H1 (cell line): Measurements from ENCODE around the gene LDLRAD4. TPM values are rescaled to one million over a fixed set of nuclear protein-coding genes. Genes with fewer than 3 reads are reported as not detected.

ENCODE experiments used
- CTCF ChIA-PET: fragments of 300-600 bp; sonication (Branson Sonifier 250); formaldehyde crosslinking; loops from one replicate; lab custom pipeline; 2021; ENCODE audit not compliant: partially characterized antibody; lab: Charles Lee
- POLR2A ChIA-PET: fragments of 300-600 bp; sonication (Branson Sonifier 250); formaldehyde crosslinking; loops from one replicate; lab custom pipeline; 2021; ENCODE audit warnings: inconsistent platforms; ENCODE audit not compliant: partially characterized antibody; lab: Charles Lee
- DNase-seq, 2 experiments: peaks; one replicate each; pipeline versions ENCODE4 v3.0.0 to v3.0.0-alpha.2; 2010 to 2022; ENCODE audit warnings: low spot score in 2 of 2, low read depth in 1 of 2, mixed read lengths in 1 of 2
- FAIRE-seq: peaks from 2 replicates; lab custom pipeline; 2011; peaks lifted over from hg19 to GRCh38; lab: Jason Lieb, UNC
- H2AFZ ChIP-seq: 2 replicates; pipeline ENCODE4 v1.8.1; 2012; ENCODE audit warnings: low read length, inconsistent platforms
- H2AK5ac ChIP-seq: 2 replicates; pipeline ENCODE4 v1.6.1; 2013; ENCODE audit warnings: low read depth, low read length
- H2BK120ac ChIP-seq: replicated peaks from 2 replicates; pipeline ENCODE3; 2013; ENCODE audit warnings: low read depth, low read length, inconsistent platforms
- H2BK12ac ChIP-seq: 2 replicates; pipeline ENCODE4 v1.6.1; 2013; ENCODE audit warnings: low read depth, low read length
- H2BK15ac ChIP-seq: 2 replicates; pipeline ENCODE4 v1.6.1; 2013; ENCODE audit warnings: low read length
- H2BK20ac ChIP-seq: 2 replicates; pipeline ENCODE4 v1.6.1; 2013; ENCODE audit warnings: low read length
- H2BK5ac ChIP-seq: 2 replicates; pipeline ENCODE4 v1.6.1; 2013; ENCODE audit warnings: low read depth, low read length
- H3K14ac ChIP-seq: 2 replicates; pipeline ENCODE4 v1.6.1; 2013; ENCODE audit warnings: inconsistent platforms; ENCODE audit not compliant: insufficient read length
- H3K18ac ChIP-seq: 2 replicates; pipeline ENCODE4 v1.6.1; 2013; ENCODE audit warnings: low read length; ENCODE audit errors: extremely low read depth
- H3K23ac ChIP-seq: 2 replicates; pipeline ENCODE4 v1.6.1; 2013; ENCODE audit warnings: inconsistent platforms; ENCODE audit not compliant: insufficient read length
- H3K23me2 ChIP-seq: 2 replicates; pipeline ENCODE4 v1.6.1; 2013; ENCODE audit warnings: low read depth, low read length
- H3K27ac ChIP-seq: 2 replicates; pipeline ENCODE4 v1.6.1; 2011; ENCODE audit warnings: low read depth, low read length, inconsistent platforms
- H3K27me3 ChIP-seq, 4 experiments: replicated peaks in 1 of 4; 1 replicate in 1 of 4; 2 replicates in 3 of 4; pipeline versions ENCODE4 v1.6.1 to v1.8.1; 2011 to 2013; ENCODE audit warnings: low read length in 3 of 4, mild to moderate bottlenecking in 3 of 4, inconsistent platforms in 2 of 4, mixed read lengths in 2 of 4, moderate library complexity in 1 of 4; ENCODE audit not compliant: control insufficient read depth in 3 of 4, insufficient read depth in 3 of 4; ENCODE audit errors: extremely low read depth in 1 of 4
- H3K36me3 ChIP-seq, 4 experiments: 2 replicates each; pipeline versions ENCODE4 v1.6.1 to v1.8.1; 2011 to 2013; ENCODE audit warnings: mild to moderate bottlenecking in 4 of 4, low read length in 3 of 4, moderate library complexity in 2 of 4, control low read depth in 1 of 4, inconsistent platforms in 1 of 4; ENCODE audit not compliant: insufficient read depth in 4 of 4, control insufficient read depth in 2 of 4
- H3K4ac ChIP-seq: replicated peaks from 2 replicates; pipeline ENCODE3; 2013; ENCODE audit warnings: low read length, low read depth, mixed read lengths, inconsistent platforms; ENCODE audit not compliant: insufficient read length
- H3K4me1 ChIP-seq, 4 experiments: replicated peaks in 1 of 4; 1 replicate in 1 of 4; 2 replicates in 3 of 4; pipeline versions ENCODE4 v1.6.1 to v1.8.1; 2011 to 2013; ENCODE audit warnings: low read length in 3 of 4, inconsistent platforms in 2 of 4, mixed read lengths in 1 of 4; ENCODE audit not compliant: insufficient read depth in 4 of 4, control insufficient read depth in 3 of 4
- H3K4me2 ChIP-seq, 2 experiments: 2 replicates each; pipeline versions ENCODE4 v1.6.1 to v1.8.1; 2011 to 2013; ENCODE audit warnings: low read depth in 2 of 2, low read length in 2 of 2, control low read depth in 1 of 2, inconsistent platforms in 1 of 2, mild to moderate bottlenecking in 1 of 2; ENCODE audit not compliant: insufficient read depth in 1 of 2
- H3K4me3 ChIP-seq, 4 experiments: fragments of 200-600, 300-600 bp in 1 of 4; sonication (generic), shearing (Covaris generic), sonication (Bioruptor Twin) in 1 of 4; 2 replicates each; pipeline versions ENCODE4 v1.5.1 to v1.8.1; 2011 to 2016; ENCODE audit warnings: low read length in 4 of 4, low read depth in 3 of 4, control low read depth in 2 of 4, inconsistent platforms in 2 of 4, mild to moderate bottlenecking in 2 of 4, mixed read lengths in 1 of 4, moderate library complexity in 1 of 4; ENCODE audit not compliant: insufficient read depth in 2 of 4; ENCODE audit errors: extremely low read depth in 1 of 4
- H3K56ac ChIP-seq: replicated peaks from 2 replicates; pipeline ENCODE3; 2013; ENCODE audit warnings: low read depth, mild to moderate bottlenecking, mixed read lengths, low read length, inconsistent platforms; ENCODE audit not compliant: insufficient read length
- H3K79me1 ChIP-seq: 2 replicates; pipeline ENCODE4 v1.6.1; 2013; ENCODE audit warnings: low read depth, low read length, control low read depth
- H3K79me2 ChIP-seq, 2 experiments: 2 replicates each; pipeline versions ENCODE4 v1.6.1 to v1.8.1; 2012 to 2013; ENCODE audit warnings: low read length in 2 of 2, mild to moderate bottlenecking in 2 of 2, inconsistent platforms in 1 of 2; ENCODE audit not compliant: insufficient read depth in 2 of 2, control insufficient read depth in 1 of 2
- H3K9ac ChIP-seq, 4 experiments: replicated peaks in 1 of 4; 1 replicate in 1 of 4; 2 replicates in 3 of 4; pipeline versions ENCODE4 v1.6.1 to v1.8.1; 2011 to 2013; ENCODE audit warnings: low read depth in 3 of 4, low read length in 3 of 4, control low read depth in 2 of 4, mild to moderate bottlenecking in 2 of 4, moderate library complexity in 2 of 4, inconsistent platforms in 1 of 4; ENCODE audit errors: extremely low read depth in 1 of 4
- H3K9me3 ChIP-seq, 2 experiments: 2 replicates each; pipeline versions ENCODE4 v1.6.1 to v1.8.1; 2012 to 2013; ENCODE audit warnings: mild to moderate bottlenecking in 2 of 2, moderate library complexity in 2 of 2, control low read depth in 1 of 2, inconsistent platforms in 1 of 2, low read depth in 1 of 2, low read length in 1 of 2, mixed read lengths in 1 of 2; ENCODE audit not compliant: insufficient read depth in 2 of 2
- H4K20me1 ChIP-seq, 2 experiments: replicated peaks in 1 of 2; 2 replicates each; pipeline versions ENCODE3 to v1.8.1; 2011 to 2013; ENCODE audit warnings: inconsistent platforms in 2 of 2, low read length in 2 of 2, mild to moderate bottlenecking in 1 of 2; ENCODE audit not compliant: insufficient read depth in 2 of 2, control insufficient read depth in 1 of 2
- H4K5ac ChIP-seq: 2 replicates; pipeline ENCODE4 v1.6.1; 2013; ENCODE audit warnings: low read length, low read depth, mixed read lengths, inconsistent platforms; ENCODE audit not compliant: insufficient read length
- H4K8ac ChIP-seq: 2 replicates; pipeline ENCODE4 v1.8.0; 2013; ENCODE audit warnings: mild to moderate bottlenecking, moderate library complexity, low read length, inconsistent platforms; ENCODE audit not compliant: insufficient read depth; ENCODE audit errors: extremely low read depth
- H4K91ac ChIP-seq: replicated peaks from 2 replicates; pipeline ENCODE3; 2013; ENCODE audit warnings: low read length, mixed read lengths, inconsistent platforms; ENCODE audit not compliant: insufficient read length
- KDM4A ChIP-seq: IDR thresholded peaks from one replicate; pipeline ENCODE4 v1.7.1; 2012; ENCODE audit warnings: low read depth, mild to moderate bottlenecking, moderate library complexity, low read length, inconsistent platforms; ENCODE audit not compliant: severe bottlenecking
- WGBS, 2 experiments: shearing (Covaris generic) in 1 of 2; methylation state at CpG; one replicate each; pipeline versions ENCODE4 v1.1.6 to v1.1.7; 2013 to 2015; ENCODE audit warnings: low lambda C conversion rate in 2 of 2, mixed read lengths in 2 of 2, inconsistent platforms in 1 of 2, low coverage in 1 of 2, missing lambda C conversion rate in 1 of 2; ENCODE audit not compliant: insufficient replicate concordance in 2 of 2, insufficient coverage in 1 of 2, insufficient read length in 1 of 2; ENCODE audit errors: extremely low coverage in 1 of 2, missing lambda C conversion rate in 1 of 2; 5-methylcytosine and 5-hydroxymethylcytosine counted together
- polyA plus RNA-seq, 7 experiments: library from polyadenylated mRNA; depleted of rRNA in 3 of 7; stranded (reverse) in 5 of 7; unstranded in 2 of 7; fragments of >200 nt in 5 of 7; fragments of 200-250 nt in 2 of 7; gene quantifications; 1 replicate in 5 of 7; 2 replicates in 1 of 7; 4 replicates in 1 of 7; pipeline versions ENCODE4 v1.2.1 to v1.2.3, GENCODE V29; 2011 to 2013; ENCODE audit warnings: missing spikeins in 2 of 7, mixed read lengths in 2 of 7
- total RNA-seq: library from RNA; stranded (reverse); fragmentation: NEBNext Ultra II Directional; extraction: Animal tissue kit (Norgen Biotek cat#: 25700); gene quantifications from 2 replicates; pipeline ENCODE4 v1.2.1, GENCODE V29; 2021

Gene LDLRAD4
- total and polyA plus RNA-seq, 2 of the 8 experiments (the other 6 are each of a cell fraction or from before 2014, with no cell fraction given): 0.77 to 1.4 TPM

- no peak overlapping the region for H3K4me2 ChIP-seq
- H4K5ac ChIP-seq: no peak overlapping the region
- H3K4me1 ChIP-seq: peaks cover 0 to 2% (median 0%) of the 10 kb centered on the region in 4 experiments; a peak in 2 of 7 replicates
- H3K56ac ChIP-seq: no peak overlapping the region
- no peak overlapping the region for H2BK12ac ChIP-seq
- no peak overlapping the region for H3K9ac ChIP-seq
- no peaks in the 10 kb centered on the region for H3K23me2 ChIP-seq
- no peak for DNase-seq
- H4K91ac ChIP-seq: no peak overlapping the region
- ChIA-PET POLR2A (no interaction called here), CTCF (interaction anchor here (1.1 to 1.4 kb wide), 3 partner anchors 9 to 39 kb away, joined by 3 to 5 read pairs (median 3); no protein-coding TSS in a partner anchor)
- no peak overlapping the region for H3K14ac ChIP-seq
- no peaks in the 10 kb centered on the region; a peak in 1 of 8 replicates for H3K36me3 ChIP-seq
- H2BK5ac ChIP-seq: no peak overlapping the region
- FAIRE-seq: no peak
- WGBS, 2 experiments: 76% methylated on average over 4 of the region's 4 CpGs; no CpG with 5 or more reads in 1 of the 2 experiments
- H2AK5ac ChIP-seq: no peak overlapping the region
- H3K4me3 ChIP-seq: no peak overlapping the region
- H3K79me1 ChIP-seq: no peaks in the 10 kb centered on the region
- H2BK15ac ChIP-seq: no peak overlapping the region
- no peak overlapping the region for H3K27ac ChIP-seq
- H2BK120ac ChIP-seq: no peak overlapping the region
- no peak overlapping the region for H4K8ac ChIP-seq
- H3K79me2 ChIP-seq: no peaks in the 10 kb centered on the region
- H3K23ac ChIP-seq: no peak overlapping the region
- no peak overlapping the region for H2AFZ ChIP-seq
- H2BK20ac ChIP-seq: no peak overlapping the region
- no peak overlapping the region for H3K18ac ChIP-seq
- H3K4ac ChIP-seq: no peak overlapping the region
- H3K27me3 ChIP-seq: no peaks in the 10 kb centered on the region; a peak in 1 of 7 replicates
- no peaks in the 10 kb centered on the region for H4K20me1 ChIP-seq
- H3K9me3 ChIP-seq: no peaks in the 10 kb centered on the region
- no peak for TF ChIP-seq KDM4A
Measured at GRCh38 chr18:13430663-13431062, 212.1 kb downstream of the LDLRAD4 start.
